HG02759 (cell line): ENCODE data around the gene APCDD1.
"Not testable (repeated sequence)": the region's sequence is repeated elsewhere in the genome, so short reads cannot be mapped to it uniquely, and the experiment has no call there.

Source experiments
- ATAC-seq: cut with Tn5 transposase; IDR thresholded peaks from one replicate; pipeline ENCODE4 v1.9.1; 2021; ENCODE audit warnings: mild to moderate bottlenecking, moderate library complexity; ENCODE audit not compliant: unreplicated experiment

The APCDD1 gene

DNA sequence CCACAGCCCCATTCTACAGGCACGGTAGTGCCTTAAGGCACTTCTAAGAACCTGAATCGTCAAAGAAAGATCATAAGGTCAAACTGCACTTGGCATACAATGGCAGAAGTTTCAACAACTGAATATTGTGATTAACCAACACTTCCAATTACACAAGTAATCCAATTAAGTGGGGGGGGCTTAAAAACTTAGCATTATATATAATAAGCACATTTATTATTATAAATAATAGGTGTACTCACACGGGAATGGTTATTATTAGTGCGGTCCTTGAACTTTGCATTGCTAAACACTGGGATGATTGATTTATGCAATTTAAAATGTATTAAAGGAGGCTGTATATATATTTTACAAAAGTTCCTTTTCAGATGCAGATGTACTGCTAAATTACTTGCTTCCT lies 7.6 kb downstream of the APCDD1 start:
- ATAC-seq = no peak

DNA sequence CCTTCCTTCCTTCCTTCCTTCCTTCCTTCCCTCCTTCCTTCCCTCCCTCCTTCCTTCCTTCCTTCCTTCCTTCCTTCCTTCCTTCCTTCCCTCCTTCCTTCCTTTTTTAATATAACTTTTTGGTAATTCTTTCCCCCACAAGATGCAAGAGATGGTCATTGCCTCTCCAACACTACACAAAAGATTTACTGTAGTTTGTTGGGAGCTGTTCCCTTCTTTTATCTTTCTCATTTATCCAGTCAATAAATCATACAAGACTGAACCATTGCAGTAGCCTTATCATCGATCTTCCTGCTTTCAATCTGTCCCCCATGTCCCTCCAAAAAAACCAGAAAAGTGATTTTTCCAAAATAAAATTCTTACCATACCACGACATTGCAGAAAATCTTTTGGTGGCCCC lies 8.2 kb downstream of the APCDD1 start:
- no peak for ATAC-seq

DNA sequence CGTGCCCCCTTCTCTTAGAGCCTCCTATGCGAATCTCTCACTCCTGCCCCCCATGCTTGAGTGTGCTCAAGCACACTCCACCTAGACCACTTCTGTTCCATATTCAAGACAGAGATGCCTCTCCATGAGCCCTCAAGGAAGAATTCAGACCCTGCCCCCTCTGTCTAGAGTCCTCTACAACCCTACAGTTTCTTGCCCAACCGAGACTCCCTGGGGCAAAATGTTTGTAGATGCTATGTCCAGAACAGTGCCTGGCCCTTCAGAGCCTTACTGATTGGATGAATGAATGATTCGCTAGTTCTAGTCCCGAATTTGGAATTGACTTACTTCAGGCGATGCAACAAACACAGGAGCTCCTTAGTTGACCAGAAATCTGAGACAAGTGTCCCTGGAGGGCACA lies 8.7 kb downstream of the APCDD1 start:
- no peak for ATAC-seq

DNA sequence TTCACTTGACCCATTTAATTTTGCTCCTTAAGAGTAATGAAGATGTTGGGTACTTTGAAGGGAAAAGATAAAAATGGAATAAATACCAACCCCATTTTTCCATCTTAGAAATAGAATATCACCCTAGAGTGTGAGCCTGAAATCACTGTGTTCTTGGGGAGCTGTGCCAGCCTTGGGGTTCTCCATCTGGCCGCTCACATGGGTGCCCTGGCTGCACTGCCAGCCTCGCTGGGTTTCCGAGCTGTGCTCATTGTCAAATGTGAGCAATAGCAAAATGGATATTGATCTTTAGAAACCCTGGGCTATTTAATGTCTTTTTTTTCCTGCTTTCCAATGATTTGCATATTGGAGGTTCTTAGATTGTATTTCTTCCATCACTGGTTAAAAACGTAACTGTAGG lies 9.3 kb downstream of the APCDD1 start:
- ATAC-seq = no peak

DNA sequence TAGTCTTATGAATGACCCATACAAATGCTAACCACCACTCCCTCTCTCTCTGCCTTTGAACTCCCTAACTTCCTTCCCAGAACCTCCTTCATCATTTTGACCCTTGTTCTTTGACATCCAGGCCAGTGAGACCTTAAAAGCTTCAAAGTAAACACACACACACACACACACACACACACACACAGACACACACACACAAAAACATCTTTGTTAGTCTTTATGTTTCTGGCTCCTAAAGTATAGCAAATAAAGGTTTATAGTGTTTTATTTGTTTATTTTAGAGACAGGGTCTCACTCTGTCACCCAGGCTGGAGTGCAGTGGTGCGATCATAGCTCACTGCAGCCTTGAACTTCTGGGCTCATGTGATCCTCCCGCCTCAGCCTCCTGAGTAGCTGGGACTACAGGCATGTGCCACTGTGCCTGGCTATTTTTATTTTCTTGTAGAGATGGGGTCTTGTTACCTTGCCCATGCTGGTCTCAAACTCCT lies 9.8 kb downstream of the APCDD1 start:
- not testable (repeated sequence) for ATAC-seq

DNA sequence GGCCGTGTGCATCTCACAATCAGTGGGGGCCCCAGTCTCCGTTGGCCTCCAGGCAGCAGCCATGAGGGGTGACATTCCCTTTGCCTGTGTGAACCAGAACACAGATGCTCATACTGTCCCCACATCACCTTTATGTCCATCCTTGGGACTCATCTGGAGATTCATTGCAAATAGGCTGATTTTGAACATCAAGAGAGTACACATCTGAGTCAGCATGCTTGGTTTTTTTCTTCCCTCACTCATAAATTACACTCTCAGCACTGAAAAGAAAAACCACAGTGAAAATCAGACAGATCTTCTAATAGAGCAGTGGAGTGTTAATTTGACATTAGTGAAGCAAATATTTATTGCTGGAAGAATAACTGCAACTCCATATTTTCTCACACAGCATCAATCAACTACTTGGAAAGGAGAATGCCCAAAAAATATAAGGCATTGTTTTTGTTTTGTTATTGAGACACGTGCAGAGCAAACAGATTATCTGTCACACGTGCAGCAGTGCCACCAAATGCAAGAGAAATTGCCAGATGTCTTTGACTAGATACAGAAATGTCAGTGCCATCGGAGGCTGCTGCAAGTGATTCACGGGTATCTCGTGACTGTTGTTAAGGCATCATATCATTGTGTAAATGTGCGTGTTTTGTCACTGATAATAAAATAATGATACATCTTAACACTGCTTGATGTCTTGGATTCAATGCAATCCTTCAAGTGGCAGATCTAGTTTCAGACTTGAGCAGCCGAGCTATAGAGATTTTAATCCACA lies 10.9 kb downstream of the APCDD1 start:
- ATAC-seq = no peak

DNA sequence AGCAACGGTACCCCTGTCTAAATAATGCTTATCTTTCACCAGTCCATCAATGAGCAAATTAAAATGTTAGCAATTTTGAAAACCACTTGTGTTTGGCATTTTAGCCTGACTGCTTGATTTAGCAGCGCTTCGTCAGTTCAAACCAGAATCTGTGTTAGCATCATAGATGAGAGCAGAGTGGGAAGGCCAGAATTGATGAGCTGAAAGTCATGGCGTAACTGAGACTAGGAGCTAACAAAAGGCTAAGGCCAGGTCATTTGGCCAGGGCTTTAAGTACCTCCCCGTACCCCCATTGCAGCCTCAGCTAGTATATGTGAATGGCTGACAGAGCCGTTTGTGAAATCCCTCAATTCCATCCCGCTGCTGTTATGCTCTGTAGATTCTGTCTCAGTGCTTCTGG lies 16.0 kb downstream of the APCDD1 start:
- no peak for ATAC-seq

DNA sequence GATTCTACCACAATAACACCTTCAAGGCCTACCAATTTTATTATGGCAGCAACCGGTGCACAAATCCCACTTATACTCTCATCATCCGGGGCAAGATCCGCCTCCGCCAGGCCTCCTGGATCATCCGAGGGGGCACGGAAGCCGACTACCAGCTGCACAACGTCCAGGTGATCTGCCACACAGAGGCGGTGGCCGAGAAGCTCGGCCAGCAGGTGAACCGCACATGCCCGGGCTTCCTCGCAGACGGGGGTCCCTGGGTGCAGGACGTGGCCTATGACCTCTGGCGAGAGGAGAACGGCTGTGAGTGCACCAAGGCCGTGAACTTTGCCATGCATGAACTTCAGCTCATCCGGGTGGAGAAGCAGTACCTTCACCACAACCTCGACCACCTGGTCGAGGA lies 17.1 kb downstream of the APCDD1 start:
- ATAC-seq = no peak

DNA sequence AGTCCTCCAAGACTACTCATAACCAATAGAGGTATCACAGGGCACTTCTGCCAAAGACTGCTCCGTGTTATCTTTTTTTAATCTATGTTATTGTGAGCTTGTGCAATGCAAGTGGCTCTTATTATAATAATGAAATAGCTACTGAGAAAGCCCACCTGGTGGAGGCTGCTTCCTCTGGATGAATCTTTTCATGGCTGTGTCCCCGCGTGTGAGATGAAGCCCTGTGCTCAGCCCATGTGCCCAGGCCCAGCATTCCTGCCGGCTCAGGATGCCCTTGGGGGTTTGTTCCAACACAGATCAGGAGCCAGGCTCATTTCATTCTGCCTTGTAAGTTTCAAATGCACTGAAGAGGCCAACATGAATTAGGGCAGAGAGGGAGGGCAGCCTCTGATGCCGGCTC lies 18.7 kb downstream of the APCDD1 start:
- ATAC-seq = no peak

DNA sequence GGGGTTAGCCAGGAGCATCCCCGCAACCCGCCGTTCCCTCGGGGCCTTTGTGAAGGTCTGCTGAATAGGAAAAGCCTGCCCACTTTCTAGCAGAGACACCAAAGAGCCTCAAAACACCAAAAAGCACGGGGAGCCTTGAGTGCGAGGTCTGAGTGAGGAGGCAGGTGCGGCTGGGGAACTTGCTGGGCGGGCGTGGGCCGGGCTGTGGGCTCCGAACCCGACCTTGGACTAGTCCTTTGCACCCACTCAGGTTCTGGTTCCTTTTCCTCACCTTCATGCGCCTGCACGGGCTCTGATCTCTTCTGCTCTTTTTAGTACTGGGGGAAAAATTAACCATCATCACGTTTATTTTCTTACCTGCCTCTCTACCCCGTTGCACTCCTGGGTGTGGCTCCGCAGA lies 19.9 kb downstream of the APCDD1 start:
- no peak for ATAC-seq

DNA sequence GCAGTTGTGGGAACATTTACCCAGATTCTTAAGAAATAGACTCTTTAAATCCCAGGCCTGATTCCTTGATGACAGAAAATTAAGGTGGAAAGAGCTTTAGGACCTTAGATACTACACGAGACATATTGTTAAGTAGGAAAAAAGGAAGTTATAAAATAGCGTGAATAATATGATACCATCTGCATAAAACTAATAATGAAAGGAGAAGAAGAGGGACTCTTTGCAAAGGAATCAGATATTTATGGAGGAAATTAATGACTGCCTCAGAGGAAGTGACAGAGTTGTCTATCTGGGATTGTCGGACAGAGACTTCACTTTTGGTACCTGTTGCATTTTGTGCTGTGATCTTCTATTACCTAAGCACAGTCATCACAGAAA lies 20.8 kb downstream of the APCDD1 start:
- ATAC-seq = no peak

DNA sequence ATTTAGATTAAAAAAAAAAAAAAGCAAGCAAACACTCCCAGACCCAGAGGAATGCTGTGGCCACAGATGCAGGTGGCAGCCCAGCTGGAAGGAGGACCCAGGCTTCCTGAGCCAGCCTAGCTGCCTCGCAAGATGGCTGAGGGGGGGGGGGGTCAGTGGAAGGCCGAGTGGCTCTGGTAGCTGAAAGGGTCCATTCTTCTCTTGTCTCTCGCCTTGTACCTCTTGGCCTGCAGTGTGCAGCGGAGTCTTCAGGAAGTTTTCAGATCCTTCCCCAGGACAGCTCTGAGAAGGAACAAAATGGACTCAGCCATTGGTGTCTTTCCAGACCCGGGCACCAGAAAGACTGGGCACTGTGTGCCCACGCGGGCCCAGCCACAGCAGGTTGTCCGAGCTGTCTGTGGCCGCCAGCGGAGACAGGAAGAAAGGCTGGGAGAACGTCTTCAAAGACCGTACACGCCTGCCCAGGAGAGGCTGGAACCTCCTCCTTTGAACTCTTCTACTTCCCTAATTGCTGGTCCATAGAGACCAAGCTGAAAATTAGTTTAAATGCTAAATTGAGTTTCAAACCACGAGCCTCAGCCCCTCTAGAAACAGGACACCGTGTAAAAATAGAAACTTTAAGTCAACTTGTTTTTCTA lies 21.3 kb downstream of the APCDD1 start:
- ATAC-seq = peak; percentile 42

DNA sequence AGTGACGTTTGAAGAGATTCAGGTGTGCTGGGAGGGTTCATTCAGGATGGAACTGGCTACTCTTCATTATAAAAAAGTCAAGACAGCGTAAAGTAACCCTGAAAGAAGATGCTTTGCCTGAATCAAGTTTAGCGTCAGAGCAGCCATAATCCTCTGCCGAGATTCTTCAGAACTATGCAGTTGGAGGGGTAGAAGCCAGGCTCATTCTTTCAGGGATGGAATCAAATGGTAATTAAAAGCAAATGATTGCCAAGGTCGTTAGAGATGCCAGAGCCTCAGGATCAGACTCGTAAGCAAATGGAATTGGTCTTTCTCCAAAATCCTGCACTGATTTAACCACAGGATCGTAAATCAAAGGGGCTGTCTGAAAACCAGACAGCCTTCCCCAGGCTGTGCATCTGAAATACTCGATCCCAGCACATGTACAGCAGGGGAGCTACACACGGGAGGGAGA lies 21.9 kb downstream of the APCDD1 start:
- no peak for ATAC-seq

DNA sequence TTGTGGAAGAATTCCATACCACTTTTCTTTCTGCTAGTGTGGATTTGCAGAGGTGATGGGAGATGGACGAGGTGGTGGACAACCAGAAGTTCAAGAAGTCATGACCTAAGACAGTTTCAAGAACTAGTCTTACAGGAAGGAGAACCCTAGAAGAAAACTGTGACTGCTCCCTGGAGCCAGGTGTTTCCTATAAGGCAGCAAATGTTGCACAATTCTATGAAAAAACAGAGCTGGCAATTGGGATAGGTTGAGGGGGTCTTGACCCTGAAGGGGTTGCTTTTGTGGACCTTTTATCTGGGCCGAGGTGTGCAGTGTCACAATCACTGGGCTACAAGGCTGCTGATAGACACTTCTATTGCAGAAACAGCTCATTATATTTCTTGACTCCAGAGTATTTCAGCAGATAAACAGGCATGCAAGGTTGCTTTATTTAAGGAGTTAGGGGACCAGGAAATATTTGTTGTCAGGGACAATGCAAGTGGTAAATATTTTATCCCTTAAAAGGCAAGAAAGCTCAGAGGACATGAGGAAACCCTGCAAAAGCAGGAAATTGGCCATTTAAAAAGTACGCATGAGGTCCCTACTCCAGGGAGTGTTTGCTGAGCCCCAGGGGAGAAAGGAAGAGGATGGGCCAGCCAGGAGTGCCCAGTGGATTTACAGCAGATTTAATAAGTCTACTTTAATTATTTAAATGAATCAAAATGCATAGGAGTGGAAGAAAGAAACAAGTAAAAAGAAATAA lies 22.9 kb downstream of the APCDD1 start:
- no peak for ATAC-seq

DNA sequence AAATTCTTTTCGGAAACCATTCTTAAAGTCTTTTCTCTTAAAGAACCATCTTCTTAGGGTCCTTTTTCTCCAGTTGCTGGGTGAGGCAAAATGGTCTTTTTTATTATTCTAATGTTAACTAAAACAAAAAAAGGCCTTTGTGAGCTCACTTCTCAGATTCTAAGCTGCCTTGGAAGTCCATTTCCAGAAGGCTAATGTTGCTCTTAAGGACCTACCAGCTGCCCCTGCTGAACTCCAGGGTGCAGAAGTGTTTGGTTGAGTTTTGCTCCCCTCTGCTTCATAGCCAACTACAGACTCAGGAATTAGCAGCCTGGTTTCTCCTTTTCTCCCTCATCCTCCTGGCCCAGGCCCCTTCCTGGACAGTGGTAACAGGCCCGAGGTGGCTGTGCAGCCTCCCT lies 23.4 kb downstream of the APCDD1 start:
- no peak for ATAC-seq

DNA sequence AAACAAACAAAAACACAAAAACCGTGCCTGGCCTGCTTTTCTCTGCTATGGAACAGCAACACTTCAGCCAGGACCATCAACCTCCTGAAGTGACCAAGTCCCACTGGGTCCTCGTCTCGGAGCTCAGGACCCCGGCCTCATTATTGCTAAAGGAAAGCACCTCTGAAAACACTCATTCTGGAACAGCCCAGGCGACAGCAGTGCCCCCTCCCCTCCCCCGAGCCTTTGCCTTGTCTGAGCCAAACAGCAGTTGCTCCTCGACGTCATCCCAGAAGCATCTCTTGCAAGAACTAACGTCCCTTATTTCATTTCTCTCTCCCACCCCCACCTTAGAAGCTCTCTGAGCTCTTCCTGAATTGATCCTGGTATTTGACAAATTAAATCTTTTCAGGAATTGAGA lies 27.4 kb downstream of the APCDD1 start:
- no peak for ATAC-seq

DNA sequence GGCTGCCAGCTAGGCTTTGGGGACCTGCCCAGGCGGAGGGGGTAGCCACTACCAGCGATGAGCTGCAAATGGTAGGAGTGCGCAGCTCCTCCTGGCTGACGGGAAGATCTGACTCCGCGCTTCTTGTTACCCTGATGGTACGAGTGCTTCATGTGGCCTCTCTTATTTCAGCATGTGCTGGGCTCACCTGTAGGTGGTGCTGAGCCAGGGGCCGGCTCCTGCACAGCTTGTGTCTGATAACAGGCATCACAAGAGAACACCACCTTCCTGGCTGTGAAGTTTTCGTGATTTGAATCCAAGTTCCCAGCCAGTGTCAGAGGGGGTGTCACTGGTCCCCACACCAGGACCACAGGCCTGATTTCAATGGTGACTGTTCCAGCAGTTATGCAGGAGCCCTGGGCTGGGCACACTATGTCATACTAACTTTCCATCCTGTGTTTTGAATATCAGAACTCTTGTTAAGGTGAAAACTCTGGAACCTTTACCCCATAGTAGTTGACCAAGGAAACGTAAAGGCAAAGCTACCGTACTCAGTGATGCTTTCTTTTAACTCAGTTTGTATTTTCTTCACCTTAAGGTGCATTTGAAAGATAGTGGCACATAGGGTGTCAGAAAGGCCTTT lies 28.0 kb downstream of the APCDD1 start:
- ATAC-seq = peak; percentile 27

DNA sequence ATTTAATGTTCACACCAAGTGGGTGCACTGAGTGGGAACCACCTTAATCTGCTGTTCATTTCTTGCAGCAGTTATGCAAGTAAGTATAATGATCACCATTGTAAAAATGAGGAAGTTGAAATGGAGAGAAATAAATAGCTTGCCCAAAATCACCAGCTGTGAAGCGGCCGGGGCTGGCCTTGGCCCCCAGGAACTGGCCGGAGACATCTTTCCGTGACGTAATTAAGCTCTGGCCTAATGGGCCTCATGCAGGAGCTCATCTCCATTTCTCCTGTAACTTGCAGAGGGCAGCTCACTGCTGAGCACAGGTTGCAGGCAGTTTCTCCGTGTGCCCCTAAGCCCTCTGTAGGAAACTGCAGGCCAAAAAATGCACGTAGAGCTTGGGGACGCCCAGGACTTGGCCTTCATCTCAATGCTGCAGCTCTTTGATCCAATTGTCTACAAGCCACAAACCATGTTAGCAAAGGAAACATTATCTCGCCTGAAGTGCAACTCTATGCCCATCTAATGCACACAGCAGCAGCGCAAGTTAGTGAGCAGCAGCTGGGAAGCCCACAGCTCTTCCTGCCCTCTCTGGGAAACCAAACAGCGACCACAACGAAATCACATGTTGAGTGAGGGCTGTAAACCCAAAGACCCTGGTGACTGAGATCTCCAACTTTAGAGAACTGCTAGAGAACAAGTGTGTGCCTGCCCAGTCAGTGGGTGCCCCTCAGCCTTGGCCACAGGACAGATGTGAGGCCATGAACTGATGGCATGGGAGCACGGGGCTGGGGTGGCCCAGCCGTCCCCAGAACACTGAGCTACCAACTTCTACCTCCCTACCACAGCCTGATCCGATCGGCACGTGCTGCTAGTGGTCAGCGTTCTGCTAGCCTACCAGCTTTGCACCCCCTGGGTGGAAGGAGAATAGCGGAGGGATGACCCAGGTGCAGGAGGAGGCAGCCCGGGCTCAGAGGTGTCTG lies 28.8 kb downstream of the APCDD1 start:
- ATAC-seq = peak; percentile 78

DNA sequence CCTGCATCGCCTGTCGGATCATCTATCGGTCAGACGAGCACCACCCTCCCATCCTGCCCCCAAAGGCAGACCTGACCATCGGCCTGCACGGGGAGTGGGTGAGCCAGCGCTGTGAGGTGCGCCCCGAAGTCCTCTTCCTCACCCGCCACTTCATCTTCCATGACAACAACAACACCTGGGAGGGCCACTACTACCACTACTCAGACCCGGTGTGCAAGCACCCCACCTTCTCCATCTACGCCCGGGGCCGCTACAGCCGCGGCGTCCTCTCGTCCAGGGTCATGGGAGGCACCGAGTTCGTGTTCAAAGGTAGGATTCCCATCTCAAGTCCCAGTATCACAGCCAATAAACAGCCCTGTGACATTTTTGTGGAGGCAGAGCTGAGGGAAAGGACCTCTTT lies 31.0 kb downstream of the APCDD1 start:
- ATAC-seq = no peak

DNA sequence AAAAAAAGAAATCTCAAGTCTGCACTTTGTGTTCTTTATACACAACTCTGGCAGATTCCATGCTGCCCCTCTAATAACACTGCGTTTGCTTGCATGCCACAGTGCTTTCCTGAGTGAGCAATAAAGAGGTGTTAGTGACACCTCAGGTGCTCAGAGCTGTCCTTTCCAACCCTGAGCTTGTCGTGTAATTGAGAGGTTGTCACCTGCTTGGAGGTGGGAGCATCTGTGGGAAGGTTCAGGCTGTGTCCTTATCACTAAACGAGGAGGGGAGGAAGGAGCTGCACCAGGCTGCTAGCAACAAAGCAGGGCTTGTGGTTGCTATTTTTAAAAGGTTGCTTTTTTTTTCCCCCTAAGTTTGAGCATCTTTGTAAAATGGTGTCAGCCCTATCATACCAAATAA lies 31.9 kb downstream of the APCDD1 start:
- ATAC-seq = no peak
